Caco-2 (cell line): Measurements from ENCODE around the gene KRT85. TPM values are rescaled to one million over a fixed set of nuclear protein-coding genes. Genes with fewer than 3 reads are reported as not detected.

Source experiments
- BruUV-seq: library from RNA; stranded (reverse); fragments of 400-500 nt; replicated peaks from 2 replicates; lab custom pipeline; 2021; lab: Mats Ljungman, UMichigan
- CTCF ChIA-PET: fragments of 300-600 bp; sonication (Branson Sonifier 250); formaldehyde crosslinking; loops from one replicate; lab custom pipeline; 2022; ENCODE audit warnings: antibody characterized with exemption; lab: Charles Lee
- POLR2A ChIA-PET: fragments of 300-600 bp; sonication (Branson Sonifier 250); formaldehyde crosslinking; loops from one replicate; lab custom pipeline; 2022; ENCODE audit warnings: antibody characterized with exemption; lab: Charles Lee
- DNase-seq, 2 experiments: peaks; one replicate each; pipeline versions ENCODE4 v3.0.0 to v3.0.0-alpha.2; 2020 to 2022
- H3K27me3 ChIP-seq: replicated peaks from 2 replicates; pipeline ENCODE4 v1.6.0; 2011; ENCODE audit warnings: low read length; ENCODE audit not compliant: control insufficient read depth, insufficient read depth
- H3K36me3 ChIP-seq: 2 replicates; pipeline ENCODE4 v1.5.1; 2011; ENCODE audit warnings: low read length; ENCODE audit not compliant: control insufficient read depth, insufficient read depth
- H3K4me1 ChIP-seq: fragments of 250-450 bp; sonication (Bioruptor Pico); 2 replicates; pipeline ENCODE4 v1.5.1; 2020; ENCODE audit warnings: mild to moderate bottlenecking
- H3K4me3 ChIP-seq: 2 replicates; pipeline ENCODE4 v1.5.1; 2011; ENCODE audit warnings: low read depth, mild to moderate bottlenecking, control low read depth, low read length
- H3K9me3 ChIP-seq: fragments of 250-450 bp; sonication (Bioruptor Pico); 2 replicates; pipeline ENCODE4 v1.5.1; 2020; ENCODE audit warnings: mild to moderate bottlenecking, moderate library complexity
- H3K27ac Mint-ChIP-seq: one replicate; pipeline ENCODE4 v1.8.0; 2022; ENCODE audit warnings: mixed read lengths; ENCODE audit not compliant: unreplicated experiment
- H3K27me3 Mint-ChIP-seq: one replicate; pipeline ENCODE4 v1.8.0; 2022; ENCODE audit warnings: mixed read lengths; ENCODE audit not compliant: insufficient read depth, unreplicated experiment
- H3K36me3 Mint-ChIP-seq: one replicate; pipeline ENCODE4 v1.8.0; 2022; ENCODE audit warnings: mild to moderate bottlenecking, mixed read lengths; ENCODE audit not compliant: insufficient read depth, unreplicated experiment
- H3K4me1 Mint-ChIP-seq: one replicate; pipeline ENCODE4 v1.8.0; 2022; ENCODE audit warnings: low read depth, mixed read lengths; ENCODE audit not compliant: unreplicated experiment
- H3K4me3 Mint-ChIP-seq: one replicate; pipeline ENCODE4 v1.8.0; 2022; ENCODE audit warnings: mild to moderate bottlenecking, moderate library complexity, mixed read lengths; ENCODE audit not compliant: unreplicated experiment
- H3K9me3 Mint-ChIP-seq: one replicate; pipeline ENCODE4 v1.8.0; 2022; ENCODE audit warnings: mixed read lengths; ENCODE audit not compliant: unreplicated experiment
- CTCF ChIP-seq, 2 experiments: fragments of 200-600 bp in 1 of 2; IDR thresholded peaks; 1 replicate in 1 of 2; 2 replicates in 1 of 2; pipeline versions ENCODE4 v1.5.1 to v1.8.0; 2011 to 2022; ENCODE audit warnings: antibody characterized with exemption in 1 of 2, control low read depth in 1 of 2, inconsistent platforms in 1 of 2, low read depth in 1 of 2, low read length in 1 of 2, mild to moderate bottlenecking in 1 of 2, moderate library complexity in 1 of 2; ENCODE audit not compliant: insufficient read depth in 1 of 2, severe bottlenecking in 1 of 2, unreplicated experiment in 1 of 2
- intact Hi-C: fragments of 100-400 bp; cut with micrococcal nuclease; formaldehyde crosslinking; loops from one replicate; pipeline ENCODE4 v1.10.0; 2022; ENCODE audit not compliant: unreplicated experiment
- total RNA-seq: library from RNA; stranded (reverse); gene quantifications from 2 replicates; pipeline ENCODE4 v1.2.3, GENCODE V29; 2022

KRT85 gene
- total RNA-seq, 1 experiment from 2014 or later = not detected

GRCh38 chr12:52311285-52311648 lies 56.0 kb downstream of the KRT85 start:
- intact Hi-C loops = no loop called here
- no peaks in the 10 kb centered on the region for H3K27me3 Mint-ChIP-seq
- H3K9me3 Mint-ChIP-seq = no peaks in the 10 kb centered on the region
- CTCF ChIA-PET = interaction anchor here (1.2 to 2.3 kb wide), 4 partner anchors 8 to 32 kb away, joined by 3 to 6 read pairs (median 4); partner anchors contain the start of gene KRT83
- POLR2A ChIA-PET = no interaction called here
- H3K36me3 Mint-ChIP-seq = no peaks in the 10 kb centered on the region
- Histone ChIP-seq H3K27me3 (no peaks in the 10 kb centered on the region), H3K9me3 (no peaks in the 10 kb centered on the region), H3K4me1 (peaks cover 6% of the 10 kb centered on the region; the same call in 1 of the 2 replicates), H3K36me3 (no peaks in the 10 kb centered on the region), H3K4me3 (no peak overlapping the region)
- no peak for DNase-seq
- peaks cover 11% of the 10 kb centered on the region for H3K4me1 Mint-ChIP-seq
- BruUV-seq = no TSS peak
- no peak overlapping the region for H3K4me3 Mint-ChIP-seq
- no peak for TF ChIP-seq CTCF (IDR thresholded peaks at IDR 0.05; ENCODE audit: insufficient read depth in 1 of 2, low read depth in 1 of 2, low read length in 1 of 2, severe bottlenecking in 1 of 2, unreplicated experiment in 1 of 2)
- H3K27ac Mint-ChIP-seq = no peak overlapping the region

GRCh38 chr12:52310622-52311284 lies 56.5 kb downstream of the KRT85 start:
- no peak for DNase-seq
- H3K27me3 ChIP-seq = no peaks in the 10 kb centered on the region
- TF ChIP-seq CTCF (IDR thresholded peaks at IDR 0.05; ENCODE audit: insufficient read depth in 1 of 2, low read depth in 1 of 2, low read length in 1 of 2, severe bottlenecking in 1 of 2, unreplicated experiment in 1 of 2) = no peak
- H3K36me3 Mint-ChIP-seq = no peaks in the 10 kb centered on the region
- no peak overlapping the region for H3K27ac Mint-ChIP-seq
- no peaks in the 10 kb centered on the region for H3K27me3 Mint-ChIP-seq
- H3K4me1 Mint-ChIP-seq = peaks cover 7% of the 10 kb centered on the region
- H3K36me3 ChIP-seq = no peaks in the 10 kb centered on the region
- BruUV-seq = no TSS peak
- no peaks in the 10 kb centered on the region for H3K9me3 ChIP-seq
- H3K4me3 Mint-ChIP-seq = no peak overlapping the region
- peaks cover 6% of the 10 kb centered on the region; the same call in 1 of the 2 replicates for H3K4me1 ChIP-seq
- ChIA-PET POLR2A (no interaction called here), CTCF (interaction anchor here (1.2 to 2.3 kb wide), 4 partner anchors 9 to 32 kb away, joined by 3 to 6 read pairs (median 4); partner anchors contain the start of gene KRT83)
- H3K9me3 Mint-ChIP-seq = no peaks in the 10 kb centered on the region
- no peak overlapping the region for H3K4me3 ChIP-seq
- intact Hi-C loops = no loop called here

Other genes with a start within 250 kb of the KRT85 start
- gene KRT80, start 175.5 kb downstream of the KRT85 start, total RNA-seq = 0.26 and 0.29 TPM in 2 replicates
- 13.9 and 19.9 TPM in 2 replicates for gene KRT7, start 134.2 kb downstream of the KRT85 start, total RNA-seq
- not detected in 2 replicates for gene KRT86, start 92.8 kb downstream of the KRT85 start, total RNA-seq
- gene KRT81, start 75.9 kb downstream of the KRT85 start, total RNA-seq = 0.28 and 0.45 TPM in 2 replicates
- gene KRT83, start 46.1 kb downstream of the KRT85 start, total RNA-seq = not detected in 2 replicates
- not detected in 2 replicates for gene KRT84, start 18.2 kb upstream of the KRT85 start, total RNA-seq
- gene KRT82, start 38.9 kb upstream of the KRT85 start, total RNA-seq = not detected in 2 replicates
- gene KRT75, start 66.9 kb upstream of the KRT85 start, total RNA-seq = not detected in 2 replicates
- not detected in 2 replicates for gene KRT6B, start 84.7 kb upstream of the KRT85 start, total RNA-seq
- not detected in 2 replicates for gene KRT6C, start 106.3 kb upstream of the KRT85 start, total RNA-seq
- gene KRT6A, start 125.8 kb upstream of the KRT85 start, total RNA-seq = 0.14 TPM in 1 of 2 replicates, not detected in the other
- gene KRT5, start 152.9 kb upstream of the KRT85 start, total RNA-seq = 0.50 and 0.91 TPM in 2 replicates
- 1.2 and 1.5 TPM in 2 replicates for gene KRT71, start 185.7 kb upstream of the KRT85 start, total RNA-seq
- gene KRT74, start 206.4 kb upstream of the KRT85 start, total RNA-seq = not detected in 2 replicates
- gene KRT72, start 234.0 kb upstream of the KRT85 start, total RNA-seq = not detected in 2 replicates